Endothelial cell of umbilical vein (primary cell): ENCODE measurements around the gene EPB41L2. TPM values are rescaled to one million over a fixed set of nuclear protein-coding genes. Genes with fewer than 3 reads are reported as not detected.

Source experiments
- BruUV-seq: library from RNA; stranded (reverse); fragments of 400-500 nt; replicated peaks from 2 replicates; lab custom pipeline; 2021; lab: Mats Ljungman, UMichigan
- CTCF ChIA-PET: fragments of 300-600, 350-600 bp; sonication (Branson Sonifier 250); formaldehyde crosslinking; loops from one replicate; lab custom pipeline; 2021; ENCODE audit warnings: antibody characterized with exemption, inconsistent platforms; lab: Charles Lee
- POLR2A ChIA-PET: fragments of 300-600, 350-600 bp; sonication (Branson Sonifier 250); formaldehyde crosslinking; loops from one replicate; lab custom pipeline; 2021; ENCODE audit warnings: antibody characterized with exemption, inconsistent platforms; lab: Charles Lee
- DNase-seq: peaks from one replicate; pipeline ENCODE4 v3.0.0-alpha.2; 2011; ENCODE audit warnings: low read depth, low spot score
- FAIRE-seq: peaks from 2 replicates; lab custom pipeline; 2011; peaks lifted over from hg19 to GRCh38; lab: Jason Lieb, UNC
- H2AFZ ChIP-seq: 2 replicates; pipeline ENCODE4 v1.6.0; 2012; ENCODE audit warnings: low read depth, low read length, control low read depth, inconsistent platforms
- H3K27ac ChIP-seq: 2 replicates; pipeline ENCODE4 v1.5.1; 2011; ENCODE audit warnings: low read depth, mild to moderate bottlenecking, control low read depth, low read length, moderate library complexity; ENCODE audit not compliant: insufficient read depth
- H3K27me3 ChIP-seq, 2 experiments: 2 replicates each; pipeline versions ENCODE4 v1.6.0 to v1.6.1; 2011; ENCODE audit warnings: low read length in 2 of 2, mixed read lengths in 1 of 2; ENCODE audit not compliant: control insufficient read depth in 2 of 2, insufficient read depth in 2 of 2
- H3K36me3 ChIP-seq, 2 experiments: 2 replicates in 1 of 2; 3 replicates in 1 of 2; pipeline ENCODE4 v1.5.1; 2011; ENCODE audit warnings: low read length in 2 of 2, mild to moderate bottlenecking in 1 of 2, moderate library complexity in 1 of 2; ENCODE audit not compliant: control insufficient read depth in 2 of 2, insufficient read depth in 2 of 2; ENCODE audit errors: extremely low read depth in 1 of 2
- H3K4me1 ChIP-seq: 3 replicates; pipeline ENCODE4 v1.5.1; 2011; ENCODE audit warnings: mild to moderate bottlenecking, low read length; ENCODE audit not compliant: control insufficient read depth, insufficient read depth; ENCODE audit errors: extremely low read depth
- H3K4me2 ChIP-seq: 2 replicates; pipeline ENCODE4 v1.6.1; 2011; ENCODE audit warnings: low read length, control low read depth, mixed read lengths; ENCODE audit not compliant: insufficient read depth
- H3K4me3 ChIP-seq, 3 experiments: fragments of 200-600 bp in 1 of 3; sonication (generic), shearing (Covaris generic) in 1 of 3; replicated peaks in 1 of 3; 2 replicates each; pipeline ENCODE4 v1.5.1; 2011 to 2016; ENCODE audit warnings: control low read depth in 3 of 3, low read length in 3 of 3, mild to moderate bottlenecking in 2 of 3, inconsistent platforms in 1 of 3, low read depth in 1 of 3, moderate library complexity in 1 of 3; ENCODE audit not compliant: insufficient read depth in 1 of 3
- H3K79me2 ChIP-seq: 2 replicates; pipeline ENCODE4 v1.6.0; 2012; ENCODE audit warnings: low read length, inconsistent platforms; ENCODE audit not compliant: control insufficient read depth, insufficient read depth
- H3K9ac ChIP-seq: replicated peaks from 2 replicates; pipeline ENCODE3; 2011; ENCODE audit warnings: low read length, control low read depth; ENCODE audit not compliant: insufficient read depth; ENCODE audit errors: extremely low read depth
- H3K9me1 ChIP-seq: replicated peaks from 3 replicates; pipeline ENCODE4 v1.6.0; 2011; ENCODE audit warnings: mild to moderate bottlenecking, low read length; ENCODE audit not compliant: control insufficient read depth, insufficient read depth; ENCODE audit errors: extremely low read depth
- H3K9me3 ChIP-seq: replicated peaks from 2 replicates; pipeline ENCODE4 v1.5.1; 2012; ENCODE audit warnings: low read length, inconsistent platforms; ENCODE audit not compliant: control insufficient read depth, insufficient read depth
- H4K20me1 ChIP-seq: replicated peaks from 2 replicates; pipeline ENCODE3; 2011; ENCODE audit warnings: mild to moderate bottlenecking, low read length; ENCODE audit not compliant: control insufficient read depth, insufficient read depth; ENCODE audit errors: extremely low read depth
- EZH2 ChIP-seq: IDR thresholded peaks from 2 replicates; pipeline ENCODE4 v1.6.1; 2012; ENCODE audit warnings: borderline replicate concordance, low read depth, mild to moderate bottlenecking, moderate library complexity, low read length, inconsistent platforms; ENCODE audit not compliant: severe bottlenecking
- FOS ChIP-seq: IDR thresholded peaks from 2 replicates; pipeline ENCODE4 v1.6.1; 2011; ENCODE audit warnings: mild to moderate bottlenecking, low read length, moderate library complexity, borderline replicate concordance; ENCODE audit not compliant: insufficient read depth
- GATA2 ChIP-seq: IDR thresholded peaks from 2 replicates; pipeline ENCODE4 v1.7.0; 2011; ENCODE audit warnings: low read depth, mild to moderate bottlenecking, moderate library complexity, mixed read lengths, low read length; ENCODE audit not compliant: insufficient read length, insufficient read depth
- JUN ChIP-seq: IDR thresholded peaks from 2 replicates; pipeline ENCODE4 v1.6.1; 2011; ENCODE audit warnings: borderline replicate concordance, low read depth; ENCODE audit not compliant: insufficient read length, insufficient read depth
- MYC ChIP-seq: IDR thresholded peaks from one replicate; pipeline ENCODE4 v1.6.1; 2011; ENCODE audit warnings: mild to moderate bottlenecking, low read depth, low read length
- POLR2A ChIP-seq: IDR thresholded peaks from 2 replicates; pipeline ENCODE4 v1.6.1; 2012; ENCODE audit warnings: low read depth, mild to moderate bottlenecking, control low read depth, low read length
- POLR2AphosphoS5 ChIP-seq: IDR thresholded peaks from 2 replicates; pipeline ENCODE4 v1.6.1; 2012; ENCODE audit warnings: low read depth, mild to moderate bottlenecking, control low read depth, low read length, moderate library complexity; ENCODE audit not compliant: insufficient read depth
- dilution Hi-C: fragments of 300-500 bp; cut with MboI; formaldehyde crosslinking; loops from one replicate; pipeline ENCODE4 v1.15.0; 2019; ENCODE audit warnings: low sequenced_read_pairs; ENCODE audit not compliant: extremely low pct_ligation_motif_present
- intact Hi-C: fragments of 100-400 bp; cut with micrococcal nuclease; formaldehyde crosslinking; loops from one replicate; pipeline ENCODE4 v1.10.0; 2022
- polyA plus RNA-seq, 4 experiments: library from polyadenylated mRNA; depleted of rRNA in 3 of 4; stranded (reverse) in 3 of 4; unstranded in 1 of 4; fragments of >200 nt; gene quantifications; 2 replicates each; pipeline versions ENCODE4 v1.2.1 to v1.2.3, GENCODE V29; 2011 to 2012; ENCODE audit warnings: missing spikeins in 1 of 4
- total RNA-seq: library from RNA; stranded (reverse); gene quantifications from 2 replicates; pipeline ENCODE4 v1.2.3, GENCODE V29; 2021
- TF ChIP-seq, protein P1 (sequence below), 2 donors: IDR thresholded peaks; 1 replicate in 1 of 2; 2 replicates in 1 of 2; pipeline ENCODE4 v1.5.1; 2011; ENCODE audit warnings: low read length in 2 of 2, mild to moderate bottlenecking in 2 of 2, moderate library complexity in 2 of 2, control low read depth in 1 of 2, inconsistent platforms in 1 of 2, low read depth in 1 of 2; ENCODE audit not compliant: insufficient read depth in 1 of 2; ENCODE audit errors: extremely low read depth in 1 of 2
- TF ChIP-seq, protein P2 (sequence below): IDR thresholded peaks from 2 replicates; pipeline ENCODE4 v1.6.1; 2011; ENCODE audit not compliant: insufficient read depth, insufficient read length

The EPB41L2 gene
- total and polyA plus RNA-seq, 2 donors (not counting 3 experiments of a cell fraction or from before 2014, with no cell fraction given): 26.5 to 87.7 TPM

DNA sequence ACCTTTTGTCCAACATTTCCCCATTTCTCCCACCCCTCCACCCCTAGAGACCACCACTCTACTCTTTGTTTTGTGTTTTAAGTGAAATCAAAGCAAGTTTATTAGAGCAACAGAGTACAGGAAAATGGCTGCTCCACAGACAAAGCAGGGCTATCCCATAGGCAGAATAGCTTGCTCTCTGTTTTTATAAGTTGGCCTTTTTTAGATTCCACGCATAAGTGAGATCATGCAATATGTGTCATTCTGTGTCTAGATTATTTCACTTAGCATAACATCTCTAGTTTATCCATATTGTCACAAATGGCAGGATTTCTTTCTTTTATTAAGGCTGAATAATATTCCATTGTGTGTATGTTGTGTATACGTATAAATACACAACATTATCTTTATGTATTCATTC is 266.0 kb downstream of the EPB41L2 start:
- ChIA-PET POLR2A (no interaction called here), CTCF (interaction anchor here (0.6 kb wide), 1 partner anchor 614 kb away, joined by 3 read pairs; no protein-coding TSS in a partner anchor)
- no TSS peak for BruUV-seq
- no peak for TF ChIP-seq EZH2
- no peaks in the 10 kb centered on the region for H3K9me3 ChIP-seq
- intact Hi-C loops (loop anchor here (2.0 kb wide), 1 partner anchor 46 kb away; no protein-coding TSS in a partner anchor), dilution Hi-C loops (no loop called here)
- H3K9ac ChIP-seq: no peak overlapping the region
- H3K4me3 ChIP-seq: no peak overlapping the region
- H3K36me3 ChIP-seq: no peaks in the 10 kb centered on the region
- no peaks in the 10 kb centered on the region for H3K79me2 ChIP-seq
- H3K27ac ChIP-seq: no peak overlapping the region
- H2AFZ ChIP-seq: no peak overlapping the region
- H4K20me1 ChIP-seq: no peaks in the 10 kb centered on the region
- no peaks in the 10 kb centered on the region for H3K9me1 ChIP-seq
- no peaks in the 10 kb centered on the region for H3K27me3 ChIP-seq
- H3K4me2 ChIP-seq: no peak overlapping the region
- FAIRE-seq (no peak), DNase-seq (no peak)
- peaks cover 19% of the 10 kb centered on the region for H3K4me1 ChIP-seq

DNA sequence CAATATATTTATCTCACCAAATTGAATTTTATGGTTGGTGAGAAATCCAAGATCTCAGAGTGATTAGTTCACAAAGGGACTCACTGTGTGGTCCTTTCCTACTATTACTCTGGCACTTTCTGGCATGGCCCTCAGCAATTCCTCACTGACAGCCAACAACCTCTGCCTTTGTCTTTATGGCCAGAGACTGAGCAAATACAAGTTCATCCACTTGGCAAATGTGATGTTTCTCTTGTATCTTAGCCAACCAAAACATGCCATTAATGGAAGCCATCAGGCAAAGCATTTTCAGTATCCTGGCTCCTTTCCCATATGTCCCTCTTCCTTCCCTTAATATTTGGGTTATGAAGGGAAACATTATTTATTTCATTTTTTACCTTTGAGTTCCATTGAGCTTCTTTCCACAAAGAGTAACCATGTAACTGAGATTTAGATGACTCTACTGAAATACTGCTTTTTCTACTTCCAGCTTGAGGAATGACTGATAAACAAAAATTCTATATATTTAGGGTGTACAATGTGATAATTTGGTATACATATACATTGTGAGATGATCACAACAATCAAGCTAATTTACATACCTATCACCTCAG is 266.6 kb downstream of the EPB41L2 start:
- Histone ChIP-seq H3K4me1 (peaks cover 19% of the 10 kb centered on the region), H4K20me1 (no peaks in the 10 kb centered on the region), H3K9me3 (no peaks in the 10 kb centered on the region), H3K79me2 (no peaks in the 10 kb centered on the region), H3K27ac (no peak overlapping the region), H3K4me2 (peak overlapping the region; percentile 27), H2AFZ (no peak overlapping the region), H3K36me3 (no peaks in the 10 kb centered on the region), H3K9me1 (no peaks in the 10 kb centered on the region), H3K4me3 (no peak overlapping the region), H3K27me3 (no peaks in the 10 kb centered on the region), H3K9ac (no peak overlapping the region)
- ChIA-PET POLR2A (no interaction called here), CTCF (interaction anchor here (0.6 to 2.2 kb wide), 2 partner anchors 474 to 613 kb away, joined by 3 to 4 read pairs; no protein-coding TSS in a partner anchor)
- FAIRE-seq (peak; percentile 96), DNase-seq (peak; percentile 95)
- no TSS peak for BruUV-seq
- TF ChIP-seq, protein P1, sequence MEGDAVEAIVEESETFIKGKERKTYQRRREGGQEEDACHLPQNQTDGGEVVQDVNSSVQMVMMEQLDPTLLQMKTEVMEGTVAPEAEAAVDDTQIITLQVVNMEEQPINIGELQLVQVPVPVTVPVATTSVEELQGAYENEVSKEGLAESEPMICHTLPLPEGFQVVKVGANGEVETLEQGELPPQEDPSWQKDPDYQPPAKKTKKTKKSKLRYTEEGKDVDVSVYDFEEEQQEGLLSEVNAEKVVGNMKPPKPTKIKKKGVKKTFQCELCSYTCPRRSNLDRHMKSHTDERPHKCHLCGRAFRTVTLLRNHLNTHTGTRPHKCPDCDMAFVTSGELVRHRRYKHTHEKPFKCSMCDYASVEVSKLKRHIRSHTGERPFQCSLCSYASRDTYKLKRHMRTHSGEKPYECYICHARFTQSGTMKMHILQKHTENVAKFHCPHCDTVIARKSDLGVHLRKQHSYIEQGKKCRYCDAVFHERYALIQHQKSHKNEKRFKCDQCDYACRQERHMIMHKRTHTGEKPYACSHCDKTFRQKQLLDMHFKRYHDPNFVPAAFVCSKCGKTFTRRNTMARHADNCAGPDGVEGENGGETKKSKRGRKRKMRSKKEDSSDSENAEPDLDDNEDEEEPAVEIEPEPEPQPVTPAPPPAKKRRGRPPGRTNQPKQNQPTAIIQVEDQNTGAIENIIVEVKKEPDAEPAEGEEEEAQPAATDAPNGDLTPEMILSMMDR (IDR thresholded peaks at IDR 0.05; ENCODE audit: extremely low read depth in 1 of 2, insufficient read depth in 1 of 2, low read depth in 1 of 2, low read length in 2 of 2): no peak
- peak; percentile 45 for TF ChIP-seq GATA2
- peak; percentile 78 for TF ChIP-seq POLR2AphosphoS5
- TF ChIP-seq EZH2: no peak
- TF ChIP-seq FOS: no peak
- TF ChIP-seq, protein P2, sequence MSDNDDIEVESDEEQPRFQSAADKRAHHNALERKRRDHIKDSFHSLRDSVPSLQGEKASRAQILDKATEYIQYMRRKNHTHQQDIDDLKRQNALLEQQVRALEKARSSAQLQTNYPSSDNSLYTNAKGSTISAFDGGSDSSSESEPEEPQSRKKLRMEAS: no peak
- peak; percentile 21 for TF ChIP-seq POLR2A
- no peak for TF ChIP-seq MYC
- no peak for TF ChIP-seq JUN
- intact Hi-C loops (loop anchor here (2.0 kb wide), 1 partner anchor 46 kb away; no protein-coding TSS in a partner anchor), dilution Hi-C loops (no loop called here)
